ENCODE results near the gene SLC19A1. TPM values are rescaled to one million over a fixed set of nuclear protein-coding genes. Genes with fewer than 3 reads are reported as not detected.
A peak's percentile ranks its signal among the peaks of the same experiment; 100 is the strongest.

SLC19A1 gene
- 10 to 100 TPM; 12.6 to 22.8 (median 12.7) TPM for total RNA-seq
- long read RNA-seq, donor 1, partial matches to known transcripts, result 2 of 14 reads
- long read RNA-seq, donor 1, other reads (novel, unspliced or antisense), result 7 of 14 reads
- long read RNA-seq, donor 2, partial matches to known transcripts, result 0 of 9 reads
- long read RNA-seq, donor 2, other reads (novel, unspliced or antisense), result 3 of 9 reads

DNA sequence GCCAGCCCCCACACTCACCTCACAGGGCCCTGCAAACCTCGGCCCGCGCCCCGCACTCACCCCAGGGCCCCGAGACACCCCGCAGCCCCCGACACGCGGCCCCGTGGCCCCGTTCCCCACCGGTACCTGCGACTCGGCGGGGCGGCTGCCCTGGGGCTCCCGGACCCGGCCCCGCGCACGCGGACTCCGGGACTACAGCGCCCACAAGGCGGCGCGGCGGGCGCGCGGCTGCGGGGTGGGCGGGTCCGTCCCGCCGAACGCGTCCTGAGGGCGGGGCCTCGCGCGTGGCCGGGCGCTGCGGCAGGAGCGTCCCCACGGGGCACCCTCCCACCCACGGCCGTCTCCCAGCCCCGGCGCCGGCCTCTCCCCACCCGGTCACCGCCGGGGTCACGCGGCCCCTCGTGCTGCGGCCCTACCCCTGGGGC, at the start of gene SLC19A1:
TSS of gene SLC19A1 (minus strand) at position 199 of the 425 bp plus-strand sequence. CDS start 4,481 bp downstream, outside the sequence.
- Histone ChIP-seq H3K36me3 (ENCODE audit: low read depth) (no peaks in the 10 kb centered on the region), H3K4me1 (ENCODE audit: low read depth) (peaks cover 7% of the 10 kb centered on the region), H3K9me3 (no peaks in the 10 kb centered on the region), H3K4me3 (peak within 1 kb of the TSS; percentile 28)
- peak; percentile 90 for ATAC-seq
- TF ChIP-seq, protein P1, sequence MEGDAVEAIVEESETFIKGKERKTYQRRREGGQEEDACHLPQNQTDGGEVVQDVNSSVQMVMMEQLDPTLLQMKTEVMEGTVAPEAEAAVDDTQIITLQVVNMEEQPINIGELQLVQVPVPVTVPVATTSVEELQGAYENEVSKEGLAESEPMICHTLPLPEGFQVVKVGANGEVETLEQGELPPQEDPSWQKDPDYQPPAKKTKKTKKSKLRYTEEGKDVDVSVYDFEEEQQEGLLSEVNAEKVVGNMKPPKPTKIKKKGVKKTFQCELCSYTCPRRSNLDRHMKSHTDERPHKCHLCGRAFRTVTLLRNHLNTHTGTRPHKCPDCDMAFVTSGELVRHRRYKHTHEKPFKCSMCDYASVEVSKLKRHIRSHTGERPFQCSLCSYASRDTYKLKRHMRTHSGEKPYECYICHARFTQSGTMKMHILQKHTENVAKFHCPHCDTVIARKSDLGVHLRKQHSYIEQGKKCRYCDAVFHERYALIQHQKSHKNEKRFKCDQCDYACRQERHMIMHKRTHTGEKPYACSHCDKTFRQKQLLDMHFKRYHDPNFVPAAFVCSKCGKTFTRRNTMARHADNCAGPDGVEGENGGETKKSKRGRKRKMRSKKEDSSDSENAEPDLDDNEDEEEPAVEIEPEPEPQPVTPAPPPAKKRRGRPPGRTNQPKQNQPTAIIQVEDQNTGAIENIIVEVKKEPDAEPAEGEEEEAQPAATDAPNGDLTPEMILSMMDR (IDR thresholded peaks at IDR 0.05), result peak; percentile 31
- intact Hi-C loops (cut with DNase I, micrococcal nuclease), result no loop called here
- peak; percentile 71 to 84 (median 84) for DNase-seq

DNA sequence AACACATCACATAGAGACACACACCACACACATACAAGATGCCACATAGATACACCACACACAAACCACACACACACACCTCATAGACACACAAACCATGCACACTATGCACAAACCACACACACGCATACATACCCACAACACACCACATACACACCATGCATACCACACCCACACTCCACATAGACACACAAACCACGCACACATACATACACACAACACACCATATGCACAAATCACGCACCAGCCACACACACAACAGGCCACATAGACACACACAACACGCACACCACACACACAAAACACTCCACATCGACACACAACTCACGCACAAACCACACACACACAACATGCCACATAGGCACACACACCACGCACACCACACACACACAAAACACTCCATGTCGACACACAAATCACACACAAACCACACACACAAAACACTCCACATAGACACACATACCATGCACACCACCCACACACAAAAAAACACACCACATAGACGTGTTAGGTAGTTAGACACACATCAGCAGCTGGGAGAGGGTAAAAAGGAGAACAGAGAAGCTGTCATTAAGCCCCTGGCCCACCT, 49.5 kb upstream of the SLC19A1 start:
- DNase-seq, result no peak
- Histone ChIP-seq H3K4me3 (no peak overlapping the region), H3K36me3 (ENCODE audit: low read depth) (no peaks in the 10 kb centered on the region), H3K9me3 (peaks cover 8% of the 10 kb centered on the region), H3K4me1 (ENCODE audit: low read depth) (no peaks in the 10 kb centered on the region)
- no peak for ATAC-seq
- TF ChIP-seq, protein P1 (IDR thresholded peaks at IDR 0.05), result no peak
- intact Hi-C loops (cut with DNase I, micrococcal nuclease), result no loop called here

DNA sequence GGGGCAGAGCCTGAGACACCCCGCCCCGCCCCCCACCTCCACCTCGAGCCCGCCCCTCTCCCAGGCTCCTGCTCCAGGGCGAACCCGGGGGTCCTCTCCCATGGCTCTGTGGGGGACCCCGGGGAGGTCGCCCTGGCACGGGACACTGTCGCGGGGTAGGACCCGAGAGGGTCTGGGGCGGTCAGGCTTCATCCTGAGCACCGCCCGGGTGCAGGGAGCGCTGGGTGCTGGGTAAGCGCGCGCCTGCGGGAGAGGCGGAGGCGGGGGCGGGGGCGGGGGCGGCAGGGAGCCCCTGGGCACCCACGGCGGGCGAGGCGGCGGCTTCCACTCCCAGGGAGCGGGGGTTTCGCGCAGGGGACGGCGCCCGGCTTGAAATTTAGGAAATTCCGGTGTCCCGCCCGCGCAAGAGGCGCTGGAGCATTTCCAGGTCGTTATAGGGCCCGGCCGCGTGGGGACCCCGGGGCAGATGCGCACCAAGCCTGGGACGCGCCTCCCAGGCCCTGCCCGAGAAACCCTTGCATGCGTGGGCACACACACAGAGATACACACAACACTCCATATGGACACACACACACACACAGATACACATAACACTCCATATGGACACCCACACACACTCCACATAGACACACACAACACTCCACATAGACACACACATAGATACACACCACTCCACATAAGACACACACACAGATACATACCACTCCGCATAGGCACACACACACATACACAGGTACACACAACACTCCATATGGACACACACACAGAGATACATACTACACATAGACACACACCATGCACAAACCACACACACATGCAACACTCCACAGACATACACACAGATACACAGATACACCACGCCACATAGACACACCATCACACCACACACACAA, 48.7 kb upstream of the SLC19A1 start:
- DNase-seq, result peak in 2 of 3 donors; percentile 14 to 52
- Histone ChIP-seq H3K4me3 (no peak overlapping the region), H3K4me1 (ENCODE audit: low read depth) (no peaks in the 10 kb centered on the region), H3K9me3 (peaks cover 16% of the 10 kb centered on the region), H3K36me3 (ENCODE audit: low read depth) (no peaks in the 10 kb centered on the region)
- TF ChIP-seq, protein P1 (IDR thresholded peaks at IDR 0.05), result no peak
- intact Hi-C loops (cut with DNase I, micrococcal nuclease), result no loop called here
- peak; percentile 47 for ATAC-seq

DNA sequence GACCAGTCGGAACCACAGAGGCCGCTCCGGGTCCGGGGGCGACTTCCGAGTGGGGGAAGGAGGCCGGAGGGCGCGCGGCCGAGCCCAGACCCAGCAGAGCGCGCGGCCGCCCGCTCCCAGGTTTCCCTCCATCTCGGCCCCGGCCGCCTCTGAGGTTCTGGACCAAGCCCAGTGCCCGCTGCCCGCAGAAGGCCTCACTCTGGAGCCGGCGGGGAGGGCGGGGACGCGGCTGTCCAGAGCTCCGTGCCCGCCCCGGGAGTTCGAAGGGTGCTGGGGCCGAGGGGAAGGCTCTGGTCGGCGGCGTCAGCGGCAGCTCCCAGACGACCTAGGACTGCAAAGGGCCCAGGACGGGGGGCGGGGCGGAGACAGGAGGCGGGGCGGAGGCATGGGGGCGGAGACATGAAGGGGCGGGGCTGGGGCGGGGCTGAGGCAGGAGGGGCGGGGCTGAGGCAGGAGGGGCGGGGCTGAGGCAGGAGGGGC, 48.0 kb upstream of the SLC19A1 start:
- Histone ChIP-seq H3K9me3 (peaks cover 18% of the 10 kb centered on the region), H3K4me1 (ENCODE audit: low read depth) (no peaks in the 10 kb centered on the region), H3K36me3 (ENCODE audit: low read depth) (no peaks in the 10 kb centered on the region), H3K4me3 (no peak overlapping the region)
- TF ChIP-seq, protein P1 (IDR thresholded peaks at IDR 0.05), result no peak
- intact Hi-C loops (cut with DNase I, micrococcal nuclease), result no loop called here
- ATAC-seq (peak; percentile 79), DNase-seq (peak; percentile 57 to 75 (median 66))

DNA sequence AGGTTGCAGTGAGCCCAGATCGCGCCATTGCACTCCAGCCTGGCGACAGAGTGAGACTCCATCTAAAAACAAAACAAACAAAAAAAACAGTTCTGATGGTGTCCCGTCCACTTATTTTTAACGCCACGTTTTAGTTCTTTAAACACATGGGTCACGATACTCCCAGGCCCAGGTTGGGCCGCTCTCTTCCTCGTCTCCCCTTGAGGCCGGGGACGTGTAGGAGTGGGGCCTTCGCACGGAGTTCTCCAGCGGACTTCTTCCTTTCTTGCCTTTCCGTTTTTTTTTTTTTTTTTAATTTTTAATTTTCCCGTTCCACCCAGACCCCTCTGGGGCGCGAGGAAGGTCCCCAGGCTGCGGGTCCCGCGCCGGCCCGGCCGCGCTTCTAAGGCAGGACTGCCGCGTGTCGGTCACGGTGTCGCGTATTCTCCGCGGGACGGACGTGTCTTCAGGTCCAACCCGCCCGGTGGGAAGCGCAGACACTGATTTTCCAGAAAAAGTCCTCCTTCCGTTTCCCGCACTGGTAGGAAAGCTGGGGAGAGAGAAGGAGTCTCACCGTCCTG, 47.5 kb upstream of the SLC19A1 start:
- no peaks in the 10 kb centered on the region for H3K4me1 ChIP-seq (ENCODE audit: low read depth)
- DNase-seq (no peak), ATAC-seq (no peak)
- intact Hi-C loops (cut with DNase I, micrococcal nuclease), result no loop called here
- H3K4me3 ChIP-seq, result no peak overlapping the region
- peaks cover 18% of the 10 kb centered on the region for H3K9me3 ChIP-seq
- H3K36me3 ChIP-seq (ENCODE audit: low read depth), result no peaks in the 10 kb centered on the region
- TF ChIP-seq, protein P1 (IDR thresholded peaks at IDR 0.05), result no peak

Data from mucosa of descending colon (tissue), 3 donors.